Measurements from ENCODE around the gene HIRIP3. TPM values are rescaled to one million over a fixed set of nuclear protein-coding genes. Genes with fewer than 3 reads are reported as not detected.
A peak's percentile ranks its signal among the peaks of the same experiment; 100 is the strongest.

Gene HIRIP3
- total and polyA plus RNA-seq, 2 of the 13 experiments (the other 11 are each of a cell fraction or from before 2014, with no cell fraction given) = 12.6 to 17.2 TPM

- TF ChIP-seq ZNF773 (CRISPR knock-in tag; IDR thresholded peaks at IDR 0.05; ENCODE audit: borderline replicate concordance) (no peak), ZC3H13 (CRISPR knock-in tag; IDR thresholded peaks at IDR 0.05) (peak; percentile 37; the same call in 1 of the 2 replicates), ZNF691 (CRISPR knock-in tag; IDR thresholded peaks at IDR 0.05; ENCODE audit: borderline replicate concordance, low read depth) (no peak), AGO2 (optimal IDR thresholded peaks at IDR 0.05; ENCODE audit: low read depth, low read length) (peak; percentile 74), DMTF1 (CRISPR knock-in tag; IDR thresholded peaks at IDR 0.05) (no peak), RBM22 (optimal IDR thresholded peaks at IDR 0.05; ENCODE audit: low read length) (peak; percentile 66), HMG20A (CRISPR knock-in tag; IDR thresholded peaks at IDR 0.05; ENCODE audit: borderline replicate concordance) (no peak), EP300 (IDR thresholded peaks at IDR 0.05; ENCODE audit: low read depth in 2 of 2, low read length in 2 of 2) (no peak), EP300 (CRISPR knock-in tag; IDR thresholded peaks at IDR 0.05; ENCODE audit: borderline replicate concordance) (0 out of 2 replicates have a peak, but pooled peaks have one; percentile 18), MAFK (conservative IDR thresholded peaks at IDR 0.05 in 1 of 2, IDR thresholded peaks at IDR 0.05 in 1 of 2; ENCODE audit: low read length in 2 of 2) (no peak), HMGXB3 (CRISPR knock-in tag; IDR thresholded peaks at IDR 0.05; ENCODE audit: borderline replicate concordance) (no peak), POLR2A (IDR thresholded peaks at IDR 0.05; ENCODE audit: insufficient read depth in 1 of 2, low read depth in 2 of 2, low read length in 2 of 2) (0 out of 4 replicates have a peak, but pooled peaks of 1 of the 2 experiments have one; percentile 9), RBFOX2 (IDR thresholded peaks at IDR 0.05; ENCODE audit: low read depth, low read length) (peak; percentile 24; the same call in 1 of the 2 replicates), NONO (IDR thresholded peaks at IDR 0.05) (no peak), NONO (CRISPR knock-in tag; conservative IDR thresholded peaks at IDR 0.05) (0 out of 2 replicates have a peak, but pooled peaks have one; percentile 21), MEF2D (CRISPR knock-in tag; IDR thresholded peaks at IDR 0.05) (no peak)
These were observed 3.9 kb downstream of the HIRIP3 start (continued) for GRCh38 chr16:29991571-29991904.

Data from HepG2 (cell line).